CD4-positive, alpha-beta T cell treated with Interleukin-15 for 4 hours (primary cell): ENCODE measurements around the gene PRKG1.

Experiments
- DNase-seq: peaks from one replicate; pipeline ENCODE4 v3.0.0-alpha.2; 2020; ENCODE audit warnings: low spot score

Gene PRKG1

DNA sequence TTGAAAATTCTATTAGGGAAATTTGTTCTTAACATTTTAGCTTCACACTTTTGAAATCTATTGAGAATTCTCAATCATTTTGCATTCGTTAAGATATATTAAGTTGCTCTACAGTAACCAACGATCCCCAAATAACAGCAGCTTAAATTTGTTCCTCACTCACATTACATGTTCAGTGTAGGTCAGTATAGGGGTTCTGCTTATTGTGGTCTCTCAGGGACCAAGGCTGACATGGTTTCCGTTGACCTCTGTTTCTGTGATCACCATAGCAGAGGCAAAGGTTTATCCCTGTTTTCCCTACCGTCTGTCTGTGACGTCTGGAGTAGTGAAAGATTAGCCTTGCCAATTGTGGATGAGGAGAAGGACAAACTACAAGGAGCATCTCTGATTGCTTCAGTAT, 860.1 kb downstream of the PRKG1 start:
- no peak for DNase-seq

DNA sequence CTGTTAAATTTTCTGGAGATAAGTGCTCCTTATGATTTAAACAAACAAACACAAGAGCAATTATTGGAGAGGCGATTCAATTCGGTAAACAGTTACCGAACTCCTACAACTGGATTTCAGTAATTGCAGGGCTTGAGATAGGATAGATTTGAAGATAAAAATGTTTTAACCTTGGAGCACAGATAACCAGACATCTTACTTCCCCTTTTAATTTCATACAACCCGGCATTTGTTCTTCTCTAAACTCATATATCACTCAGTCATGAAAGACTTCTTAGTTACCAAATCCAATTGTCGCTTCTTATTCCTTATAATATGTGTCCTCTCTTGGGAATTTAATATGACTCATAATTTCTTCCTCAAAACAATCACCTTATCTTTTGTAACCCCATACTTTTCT, 861.1 kb downstream of the PRKG1 start:
- no peak for DNase-seq

DNA sequence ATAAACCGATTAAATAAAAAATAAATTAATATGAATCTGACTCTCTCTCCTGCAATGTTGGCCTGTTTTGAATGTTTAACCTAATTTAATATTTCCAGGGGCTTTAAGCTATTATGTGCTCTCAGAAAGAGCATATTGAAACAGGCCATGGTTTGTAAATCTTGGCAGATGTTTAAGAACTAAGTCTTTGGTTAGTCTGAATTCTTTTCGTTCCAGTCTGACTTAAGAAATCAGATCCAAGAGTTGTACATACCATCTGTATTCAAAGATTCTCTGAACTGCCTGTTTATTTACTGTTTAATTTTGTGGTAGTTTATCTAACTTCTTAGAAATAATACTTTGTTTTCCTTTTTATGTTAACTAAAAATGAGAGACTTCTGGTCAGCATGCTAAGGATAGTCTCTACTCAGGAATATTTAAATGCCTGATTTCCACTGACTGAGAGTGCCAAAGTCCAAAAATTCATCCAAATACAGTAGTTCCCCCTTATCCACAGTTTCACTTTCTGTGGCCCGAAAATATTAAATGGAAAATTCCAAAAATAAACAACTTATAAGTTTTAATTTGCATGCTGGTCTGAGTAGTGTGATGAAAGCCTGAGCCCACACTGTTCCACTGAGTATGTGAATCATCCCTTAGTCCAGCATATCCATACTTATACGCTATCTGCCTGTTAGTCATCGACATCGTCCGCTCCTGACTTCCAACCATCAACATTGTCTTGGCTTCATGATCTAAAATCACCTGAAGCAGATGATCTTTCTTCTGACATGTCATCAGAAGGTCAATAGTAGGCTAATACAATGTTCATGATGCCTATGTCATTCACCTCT, 863.2 kb downstream of the PRKG1 start:
- no peak for DNase-seq

DNA sequence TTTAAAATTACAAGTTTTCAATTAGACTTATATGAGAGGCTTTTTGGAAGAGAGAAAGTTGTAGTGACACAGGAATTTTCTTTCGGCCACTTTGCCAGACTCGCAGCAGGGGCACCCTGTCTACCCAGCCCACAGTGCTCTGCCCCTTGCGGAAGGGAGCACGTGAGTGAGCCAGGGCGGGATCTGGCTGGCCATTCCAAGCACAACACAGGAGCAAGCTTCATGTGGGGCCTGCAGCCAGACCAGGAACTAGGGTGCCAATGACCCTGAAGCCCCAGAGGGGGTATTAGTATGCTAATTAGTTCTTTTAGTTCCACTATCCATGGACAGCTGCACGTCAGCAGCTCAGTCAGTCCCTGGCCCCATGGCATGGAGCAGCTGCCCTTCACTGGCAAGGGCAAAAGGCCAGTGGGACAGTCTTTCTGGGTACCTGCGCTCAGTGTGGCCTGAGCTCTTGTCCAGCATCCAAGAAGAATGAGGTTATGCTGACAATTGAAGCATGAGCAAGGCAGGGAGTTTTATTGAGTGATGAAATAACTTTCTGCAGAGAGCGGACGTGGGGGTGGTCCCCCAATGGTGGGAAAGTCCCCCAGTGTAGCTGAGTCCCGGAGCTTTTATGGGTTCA, 876.2 kb downstream of the PRKG1 start:
- DNase-seq: no peak

DNA sequence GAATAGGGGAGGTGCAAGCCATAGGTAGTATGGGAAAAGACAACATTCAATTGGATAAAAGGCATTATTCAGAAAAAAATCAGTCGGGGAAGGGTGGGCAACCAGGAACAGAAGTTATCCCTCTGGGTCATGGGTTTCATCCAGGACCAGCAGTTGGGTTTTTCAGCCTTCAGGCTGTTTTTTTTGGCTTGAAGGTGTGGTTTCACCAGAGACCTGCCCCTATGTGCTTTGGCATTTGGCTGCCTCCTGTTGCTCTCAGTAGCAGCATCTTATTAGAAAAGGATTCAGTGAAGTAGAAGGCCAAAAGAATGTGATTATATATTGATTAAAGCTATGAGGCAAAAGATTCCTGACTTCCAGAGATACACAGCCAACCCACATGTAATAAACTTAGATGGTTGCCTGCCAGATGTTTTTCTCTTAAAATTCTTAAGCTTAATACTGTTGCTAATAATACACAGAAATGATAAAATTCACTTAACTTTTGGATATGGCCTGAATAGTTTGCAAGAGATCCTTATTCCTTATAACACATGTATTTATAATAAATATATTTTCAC, 876.8 kb downstream of the PRKG1 start:
- DNase-seq: no peak

DNA sequence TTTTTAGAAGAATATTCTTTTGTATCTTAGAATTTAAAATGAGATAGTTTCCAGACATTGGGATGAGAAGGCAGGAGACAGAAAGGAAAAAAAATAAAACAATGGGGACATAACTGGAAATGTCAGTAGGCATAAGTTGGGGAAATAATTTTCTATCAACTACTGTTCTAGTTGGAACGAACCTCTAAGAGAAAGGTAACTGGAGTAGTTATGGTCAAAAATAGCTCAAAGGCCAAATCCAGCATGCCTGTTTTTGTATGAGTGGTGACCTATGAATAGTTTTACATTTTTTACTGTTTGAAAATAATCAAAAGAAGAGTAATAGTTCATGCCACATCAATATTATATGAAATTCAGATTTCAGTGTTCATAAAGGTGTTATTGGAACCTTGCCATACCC, 877.3 kb downstream of the PRKG1 start:
- DNase-seq: no peak

DNA sequence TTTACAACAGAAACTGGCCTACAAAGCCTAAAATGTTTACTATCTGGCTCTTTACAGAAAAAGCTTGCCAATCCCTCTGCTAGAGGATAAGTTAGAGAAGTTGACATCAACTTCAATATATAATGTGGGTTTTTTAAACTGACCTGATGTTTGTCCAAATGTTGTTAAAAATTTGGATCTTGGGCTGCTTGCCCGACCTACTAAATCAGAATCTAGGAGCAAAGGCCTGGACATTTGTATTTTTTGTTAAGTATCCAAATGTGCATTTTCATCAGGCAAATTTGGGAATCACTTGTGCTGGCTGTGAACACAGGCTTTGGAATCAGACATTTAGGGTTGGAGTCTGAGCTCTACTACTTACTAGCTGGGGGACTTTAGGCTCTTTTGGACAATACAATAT, 877.8 kb downstream of the PRKG1 start:
- no peak for DNase-seq

DNA sequence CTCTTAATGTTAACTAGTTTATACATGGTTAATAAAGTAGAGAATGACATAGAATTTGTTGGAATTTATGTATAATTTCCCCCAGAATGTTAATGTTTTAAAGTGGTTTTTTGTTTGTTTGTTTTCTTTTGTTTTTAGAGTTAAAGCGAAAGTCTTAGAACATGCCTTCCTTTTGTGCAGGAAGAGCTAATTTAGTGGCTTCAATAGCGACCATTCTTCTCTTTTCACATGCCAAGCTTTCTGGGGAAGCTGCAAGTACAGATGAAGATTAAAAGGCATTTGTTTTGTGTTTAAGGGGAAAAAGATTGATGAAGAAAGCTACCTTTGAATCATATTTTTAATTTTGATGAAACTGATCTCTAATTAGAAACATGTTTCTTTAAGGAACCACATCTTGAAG, 881.4 kb downstream of the PRKG1 start:
- no peak for DNase-seq

DNA sequence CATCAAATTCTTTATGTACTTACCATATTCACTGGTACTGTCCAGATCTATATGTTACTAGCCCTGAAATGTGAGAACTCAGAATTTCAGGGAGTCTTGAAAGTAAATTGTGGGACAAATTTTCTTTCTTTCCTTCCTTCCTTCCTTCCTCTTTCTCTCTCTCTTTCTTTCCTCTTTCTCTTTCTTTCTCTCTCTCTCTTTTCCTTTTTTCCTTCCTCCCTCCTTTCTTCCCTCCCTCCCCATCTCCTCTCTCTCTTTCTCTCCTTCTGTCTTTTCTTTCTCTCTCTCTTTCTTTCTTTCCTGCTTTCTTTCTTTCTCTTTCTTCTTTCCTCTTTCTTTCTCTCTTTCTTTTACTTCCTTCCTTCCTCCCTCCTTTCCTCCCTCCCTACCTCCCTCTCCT, 882.5 kb downstream of the PRKG1 start:
- no peak for DNase-seq

DNA sequence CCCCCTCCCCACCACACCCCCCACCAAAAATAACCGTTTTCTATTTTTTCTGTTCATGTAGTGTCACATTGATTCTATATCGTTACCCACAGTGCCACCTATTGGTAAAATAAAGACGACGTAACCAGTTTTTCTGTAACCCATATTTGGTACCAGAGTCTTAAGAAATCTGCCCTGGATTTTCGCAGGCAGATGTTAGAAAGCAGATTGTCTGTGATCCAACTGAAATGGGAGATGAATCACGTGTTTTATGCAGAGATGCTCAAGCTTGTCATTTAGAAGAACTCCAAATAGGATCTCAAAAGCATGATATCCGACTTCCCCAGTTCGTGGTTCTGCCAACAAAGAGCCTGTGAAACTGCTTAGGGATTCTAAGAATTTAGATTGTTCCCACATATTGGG, 886.2 kb downstream of the PRKG1 start:
- DNase-seq: peak; percentile 18

DNA sequence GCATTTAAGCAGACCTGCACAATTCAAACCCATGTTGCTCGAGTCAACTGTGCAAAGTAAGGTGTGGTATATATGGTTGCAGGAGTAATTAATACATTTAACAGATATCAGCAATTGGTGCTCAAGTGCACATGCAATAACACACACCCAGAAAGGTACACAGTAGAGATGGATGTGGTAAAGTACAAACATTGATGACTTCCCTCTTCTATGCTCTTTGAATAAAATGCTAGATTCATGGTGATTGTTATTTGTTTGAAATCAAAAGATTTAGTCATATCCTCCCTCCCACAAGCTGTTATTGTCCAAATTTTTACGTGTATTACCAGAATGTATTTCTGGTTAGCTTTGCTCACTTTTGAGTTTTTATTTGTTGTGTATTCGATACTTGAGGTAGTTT, 887.1 kb downstream of the PRKG1 start:
- no peak for DNase-seq

DNA sequence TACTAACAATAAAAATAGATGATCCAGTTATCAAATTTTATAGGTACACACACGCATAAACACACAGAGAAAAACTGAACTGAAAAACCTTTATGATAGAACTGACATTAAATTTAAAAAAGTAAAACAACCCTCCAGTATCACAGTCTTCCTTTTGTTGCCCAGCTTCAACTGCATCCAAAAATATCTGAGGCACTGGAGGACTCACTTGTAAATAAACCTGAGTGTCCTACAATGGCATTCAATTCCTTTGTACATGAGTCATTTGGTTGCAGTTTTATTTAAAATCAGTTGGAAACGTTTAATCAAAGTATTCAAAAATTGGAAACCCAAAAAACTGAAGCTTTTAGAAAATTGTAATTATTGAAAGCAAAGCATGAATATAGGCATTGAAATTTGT, 890.3 kb downstream of the PRKG1 start:
- DNase-seq: no peak

DNA sequence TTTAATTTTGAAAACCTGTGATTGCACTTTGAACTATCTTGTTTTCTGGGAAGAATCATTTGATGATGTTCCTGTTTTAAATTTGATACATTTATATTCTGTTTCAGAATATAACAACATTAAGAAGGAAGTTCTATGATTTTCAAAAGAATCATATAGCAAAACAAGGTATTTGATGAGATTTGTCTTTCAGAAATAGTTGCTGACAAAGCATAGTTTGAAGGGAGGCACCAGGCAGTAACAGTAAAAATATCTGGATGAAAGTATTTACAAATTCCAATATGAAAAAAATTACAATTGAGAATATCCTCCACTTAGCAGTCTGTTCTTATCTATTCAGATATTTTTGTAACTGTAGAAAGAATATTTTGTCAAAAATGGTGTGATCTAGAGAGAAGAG, 891.2 kb downstream of the PRKG1 start:
- DNase-seq: no peak

DNA sequence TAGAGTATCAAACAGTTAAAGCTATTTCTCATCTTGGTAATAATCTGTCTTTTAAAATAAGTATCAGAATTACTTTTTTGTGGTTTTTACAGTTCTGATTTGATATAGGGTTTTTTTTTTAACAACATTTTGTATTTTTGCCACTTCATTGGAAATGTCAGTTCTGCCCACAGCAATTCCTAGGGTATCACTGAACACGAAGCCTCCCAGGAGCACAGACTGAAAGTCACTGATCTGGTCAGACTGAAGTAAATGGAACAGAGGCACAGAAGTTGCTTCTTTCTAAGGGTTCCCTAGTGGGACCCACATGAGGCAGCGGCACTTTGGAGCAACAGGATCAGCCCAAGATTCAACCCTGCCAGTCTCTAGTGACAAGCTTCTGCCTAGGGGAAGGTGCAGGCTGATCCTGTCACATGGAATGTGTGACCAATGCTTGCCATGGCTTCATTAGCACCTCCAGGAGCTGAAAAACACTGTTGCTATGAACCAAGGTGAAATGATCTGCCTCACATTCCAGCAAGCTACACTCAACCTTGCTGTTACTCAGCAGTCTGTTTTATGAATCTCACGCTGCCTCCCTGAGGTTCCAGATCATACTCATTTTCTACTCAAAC, 898.6 kb downstream of the PRKG1 start:
- DNase-seq: no peak

DNA sequence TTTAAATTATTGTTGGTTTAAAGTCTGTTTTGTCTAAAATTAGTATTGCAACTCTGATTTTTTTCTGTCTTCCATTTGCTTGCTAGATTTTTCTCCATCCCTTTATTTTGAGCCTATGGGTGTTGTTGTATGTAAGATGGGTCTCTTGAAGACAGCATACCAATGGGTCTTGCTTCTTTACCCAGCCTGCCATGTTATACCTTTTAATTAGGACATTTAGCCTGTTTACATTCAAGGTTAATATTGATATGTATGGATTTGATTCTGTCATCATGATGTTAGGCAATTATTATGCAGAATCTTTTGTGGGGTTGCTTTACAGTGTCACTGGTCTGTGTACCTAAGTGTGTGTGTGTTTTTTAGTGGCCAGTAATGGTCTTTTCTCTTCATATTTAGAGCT, 906.5 kb downstream of the PRKG1 start:
- no peak for DNase-seq

DNA sequence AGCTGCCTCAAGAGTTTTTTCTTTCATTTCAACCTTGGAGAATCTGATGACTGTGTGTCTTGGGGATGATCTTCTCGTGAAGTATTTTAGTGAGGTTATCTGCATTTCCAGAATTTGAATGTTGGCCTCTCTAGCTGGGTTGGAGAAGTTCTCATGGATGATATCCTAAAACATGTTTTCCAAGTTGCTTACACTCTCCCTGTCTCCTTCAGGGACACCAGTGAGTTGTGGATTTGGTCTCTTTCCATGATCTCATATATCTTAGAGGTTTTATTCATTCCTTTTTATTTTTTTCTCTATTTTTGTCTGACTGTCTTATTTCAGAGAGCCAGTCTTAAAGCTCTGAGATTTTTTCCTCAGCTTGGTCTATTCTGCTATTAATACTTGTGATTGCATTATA, 907.4 kb downstream of the PRKG1 start:
- DNase-seq: no peak

DNA sequence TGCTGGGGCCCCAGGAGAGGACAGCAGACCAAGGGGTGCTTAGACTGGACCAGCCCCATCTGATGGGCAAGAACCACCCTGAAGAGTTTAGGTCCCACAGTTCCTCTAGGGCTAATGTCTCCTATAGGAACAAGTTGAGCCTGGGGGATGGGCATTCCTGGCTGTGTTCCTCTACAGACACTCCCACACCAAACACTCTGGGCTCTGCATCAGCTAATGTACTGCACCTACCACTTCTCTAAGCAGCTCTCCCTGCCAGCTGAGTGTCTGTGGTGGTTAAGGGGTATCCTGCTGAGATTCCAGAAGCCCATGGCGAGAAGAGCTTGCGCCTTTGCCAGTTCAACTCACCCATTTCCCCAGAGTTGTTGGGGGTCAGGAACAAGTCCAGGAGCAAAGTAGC, 909.2 kb downstream of the PRKG1 start:
- DNase-seq: no peak

DNA sequence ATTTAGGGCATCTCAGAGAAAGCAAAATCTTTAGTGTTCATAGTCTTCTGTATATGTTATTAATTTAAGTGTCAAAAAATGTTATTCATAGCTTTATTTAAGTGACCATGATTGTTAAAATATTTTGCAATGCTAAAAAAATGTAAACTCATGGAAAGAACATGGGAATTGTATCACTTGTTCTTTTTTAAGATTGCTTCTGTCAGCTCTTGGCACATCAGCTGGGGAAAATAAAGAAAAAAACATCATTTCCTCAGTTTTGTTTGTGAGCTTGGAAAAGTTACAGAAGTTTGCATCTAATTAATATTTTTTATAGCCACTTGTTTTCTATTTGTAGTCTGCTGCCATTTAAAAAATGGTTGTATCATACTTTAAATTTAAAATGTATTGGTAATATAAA, 911.0 kb downstream of the PRKG1 start:
- no peak for DNase-seq

DNA sequence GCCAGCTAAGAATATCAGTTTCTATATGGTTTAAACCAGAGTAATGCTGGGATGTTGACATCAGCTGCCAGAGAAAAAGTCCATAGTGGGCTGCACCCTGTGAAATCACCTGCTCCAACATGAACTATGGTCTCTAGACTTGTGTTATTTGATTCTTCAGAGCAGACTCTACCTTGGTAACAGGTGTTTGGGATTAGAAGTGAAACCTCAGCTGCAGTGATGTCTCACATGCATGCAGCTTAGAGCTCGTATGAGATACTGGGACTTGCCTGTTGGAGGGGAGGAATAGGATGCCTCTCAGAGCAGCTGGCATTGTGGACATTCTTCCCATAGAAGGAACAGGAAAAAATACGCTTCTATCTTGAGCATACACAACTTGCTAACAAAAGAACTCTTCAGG, 912.2 kb downstream of the PRKG1 start:
- DNase-seq: no peak

DNA sequence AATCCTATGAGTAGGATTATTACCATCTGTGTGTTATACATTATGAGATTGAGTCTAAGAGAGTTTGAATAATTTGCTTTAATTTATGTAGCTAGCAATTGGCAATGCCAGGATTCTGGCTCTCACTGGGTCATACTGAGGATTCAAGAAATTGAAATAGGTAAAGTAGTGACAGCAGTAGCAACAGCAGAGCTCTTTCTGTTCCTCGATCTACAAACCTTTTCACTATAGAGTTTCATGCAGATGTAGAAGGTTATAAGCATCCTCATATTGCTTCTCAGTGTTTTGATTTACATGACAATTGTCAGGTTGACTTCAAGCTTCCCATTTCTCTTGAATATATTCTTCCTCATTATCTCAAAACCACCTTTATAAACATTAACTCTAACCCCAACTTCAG, 919.2 kb downstream of the PRKG1 start:
- DNase-seq: no peak

DNA sequence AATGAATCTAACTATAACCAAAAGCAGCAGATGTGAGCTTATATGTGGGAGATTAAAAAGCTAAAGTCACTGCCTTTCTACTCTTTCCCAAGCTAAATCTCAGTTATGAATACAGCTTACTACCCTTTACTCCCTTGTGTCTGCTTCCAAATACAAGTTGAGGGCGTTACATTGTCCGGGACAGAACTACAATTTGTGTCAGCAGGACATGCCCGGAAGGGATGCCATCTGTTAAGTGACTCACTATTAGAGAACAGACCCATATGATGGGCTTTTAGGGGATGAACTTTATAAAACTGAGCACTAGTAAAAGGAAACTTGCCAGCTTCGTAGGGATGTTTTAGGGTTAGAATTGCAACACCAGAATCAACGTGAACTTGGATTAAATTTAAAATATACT, 924.8 kb downstream of the PRKG1 start:
- no peak for DNase-seq

DNA sequence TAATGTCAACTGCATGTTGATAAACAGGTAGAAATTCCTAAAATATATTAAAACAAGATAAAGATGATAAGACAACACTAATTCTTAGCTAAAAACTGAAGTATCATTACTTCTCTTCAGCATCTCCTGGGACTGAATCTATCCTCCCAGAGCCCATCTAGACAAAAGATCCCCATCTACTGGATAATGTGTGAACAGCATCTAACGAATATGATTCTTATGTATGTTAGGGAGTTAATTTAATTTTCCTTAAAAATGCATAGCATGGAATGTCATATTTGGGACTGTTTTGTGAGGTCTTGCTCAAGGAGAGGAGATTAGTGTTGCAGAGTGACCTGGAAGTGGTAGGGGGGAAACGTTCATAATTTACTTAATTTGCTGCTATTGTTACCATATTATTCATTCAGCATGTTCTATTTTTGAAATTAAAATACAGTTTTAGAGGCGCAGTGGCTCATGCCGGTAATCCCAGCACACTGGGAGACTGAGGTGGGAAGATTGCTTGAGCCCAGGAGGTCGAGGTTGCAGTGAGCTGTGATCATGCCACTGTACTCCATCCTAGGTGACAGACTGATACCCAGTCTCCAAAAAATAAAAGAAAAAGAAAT, 930.2 kb downstream of the PRKG1 start:
- no peak for DNase-seq

DNA sequence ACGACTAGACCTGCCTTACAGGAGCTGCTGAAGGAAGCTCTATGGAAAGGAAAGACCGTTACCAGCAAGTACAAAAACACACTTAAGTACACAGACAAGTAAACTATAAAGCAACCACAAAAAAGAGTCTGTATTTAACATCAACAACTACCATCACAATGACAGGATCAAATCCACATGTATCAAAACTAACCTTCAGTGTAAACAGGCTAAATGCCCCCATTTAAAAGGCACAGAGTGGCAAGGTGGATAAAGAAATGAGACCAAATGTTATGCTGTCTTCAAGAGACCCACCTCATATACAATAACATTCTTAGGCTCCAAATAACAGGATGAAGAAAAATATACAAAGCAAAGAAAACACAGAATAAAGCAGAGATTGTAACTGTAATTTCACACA, 932.8 kb downstream of the PRKG1 start:
- DNase-seq: no peak
